Right cardiac atrium (tissue), 5 donors: Measurements from ENCODE around the gene NLRP12. TPM values are rescaled to one million over a fixed set of nuclear protein-coding genes. Genes with fewer than 3 reads are reported as not detected.
"Not testable (repeated sequence)": the region's sequence is repeated elsewhere in the genome, so short reads cannot be mapped to it uniquely, and the experiment has no call there.

ENCODE experiments used
- ATAC-seq, 2 donors: fragments of 200-7000 bp; cut with Tn5 transposase; one replicate each; pipeline versions ENCODE4 v1.8.0 to v1.9.1; 2020; ENCODE audit warnings: moderate library complexity in 2 of 2, mild to moderate bottlenecking in 1 of 2
- DNase-seq, 3 donors: peaks; one replicate each; pipeline ENCODE4 v3.0.0-alpha.2; 2020
- H3K27ac ChIP-seq: one replicate; pipeline ENCODE4 v1.5.1; 2013; ENCODE audit warnings: mild to moderate bottlenecking, low read length, control low read depth, moderate library complexity
- H3K27me3 ChIP-seq: one replicate; pipeline ENCODE4 v1.6.1; 2013; ENCODE audit not compliant: control insufficient read depth, insufficient read depth
- H3K4me1 ChIP-seq: one replicate; pipeline ENCODE4 v1.6.1; 2013; ENCODE audit warnings: low read length; ENCODE audit not compliant: control insufficient read depth, insufficient read depth
- H3K4me3 ChIP-seq: one replicate; pipeline ENCODE4 v1.5.1; 2013; ENCODE audit warnings: low read length, control low read depth
- H3K9me3 ChIP-seq: one replicate; pipeline ENCODE4 v1.6.1; 2013; ENCODE audit warnings: low read length; ENCODE audit not compliant: control insufficient read depth
- WGBS: extraction: QIAGEN DNeasy Blood & Tissue Kit; methylation state at CpG from one replicate; pipeline ENCODE4 v1.1.7; 2013; 5-methylcytosine and 5-hydroxymethylcytosine counted together
- intact Hi-C, 4 donors: fragments of 100-400 bp; cut with DNase I; formaldehyde crosslinking; loops; one replicate each; pipeline versions ENCODE4 v1.11.0 to v1.14.0; 2022 to 2023
- polyA plus RNA-seq: library from polyadenylated mRNA; stranded (reverse); fragments of 200-250 nt; gene quantifications from one replicate; pipeline ENCODE4 v1.2.3, GENCODE V29; 2013
- total RNA-seq, 4 donors: library from RNA; stranded (reverse); fragmentation: NEBNext Ultra II Directional; extraction: Animal tissue kit (Norgen Biotek cat#: 25700); gene quantifications; one replicate each; pipeline ENCODE4 v1.2.1, GENCODE V29; 2021
- donor health status: healthy with polysubstance abuse.
- donor health status: DM: no; HTN: yes; CAD: no.
- donor health status: DM: no; HTN: no; CAD: no.
- donor health status: DM: no; HTN: yes; CAD: no; lungs with severe emphysema.
- donor health status: DM: yes; HTN: yes; CAD: no.

The NLRP12 gene
- total and polyA plus RNA-seq, 5 donors: 0.20 to 0.71 (median 0.56) TPM

GRCh38 chr19:53808710-53809125 lies 15.4 kb downstream of the NLRP12 start:
- Histone ChIP-seq H3K27ac (no peak overlapping the region), H3K27me3 (no peaks in the 10 kb centered on the region), H3K4me3 (no peak overlapping the region), H3K9me3 (no peaks in the 10 kb centered on the region), H3K4me1 (no peaks in the 10 kb centered on the region)
- intact Hi-C loops: loop anchor here in 1 of 4 donors (10.0 kb wide), 1 partner anchor 216 kb away; no protein-coding TSS in a partner anchor
- 24% methylated on average over 5 of the region's 5 CpGs for WGBS
- DNase-seq (no peak), ATAC-seq (peak in 1 of 2 donors; percentile 53)

GRCh38 chr19:53801257-53801656 lies 22.9 kb downstream of the NLRP12 start:
- Histone ChIP-seq H3K9me3 (no peaks in the 10 kb centered on the region), H3K27ac (no peak overlapping the region), H3K4me1 (no peaks in the 10 kb centered on the region), H3K4me3 (no peak overlapping the region), H3K27me3 (no peaks in the 10 kb centered on the region)
- WGBS: 89% methylated on average over 9 of the region's 9 CpGs
- ATAC-seq: no peak
- intact Hi-C loops: loop anchor here in 1 of 4 donors (10.0 kb wide), 1 partner anchor 224 kb away; no protein-coding TSS in a partner anchor
- no peak for DNase-seq

GRCh38 chr19:53795019-53795418 lies 29.1 kb downstream of the NLRP12 start:
- no peak for DNase-seq
- intact Hi-C loops: loop anchor here in 2 of 4 donors (10.0 kb wide), 1 partner anchor 230 kb away; no protein-coding TSS in a partner anchor
- no peak overlapping the region for H3K27ac ChIP-seq
- H3K4me3 ChIP-seq: no peak overlapping the region
- ATAC-seq: no peak
- no peaks in the 10 kb centered on the region for H3K27me3 ChIP-seq
- H3K9me3 ChIP-seq: no peaks in the 10 kb centered on the region
- no peaks in the 10 kb centered on the region for H3K4me1 ChIP-seq
- 80% methylated on average over 4 of the region's 4 CpGs for WGBS

- no peaks in the 10 kb centered on the region for H3K4me1 ChIP-seq
- WGBS: 14% methylated on average over 10 of the region's 10 CpGs
- H3K9me3 ChIP-seq: no peaks in the 10 kb centered on the region
- H3K4me3 ChIP-seq: no peak overlapping the region
- intact Hi-C loops: loop anchor here in 2 of 4 donors (10.0 kb wide), 1 partner anchor 232 kb away; no protein-coding TSS in a partner anchor
- no peaks in the 10 kb centered on the region for H3K27me3 ChIP-seq
- DNase-seq (peak; percentile 85 to 92 (median 90)), ATAC-seq (peak; percentile 95 to 98)
- H3K27ac ChIP-seq: no peak overlapping the region
Measured at GRCh38 chr19:53792721-53793433, 31.2 kb downstream of the NLRP12 start.

GRCh38 chr19:53789708-53790678 lies 34.1 kb downstream of the NLRP12 start:
- intact Hi-C loops: loop anchor here in 2 of 4 donors (10.0 kb wide), 1 partner anchor 235 kb away; no protein-coding TSS in a partner anchor
- DNase-seq (no peak), ATAC-seq (no peak)
- Histone ChIP-seq H3K4me3 (no peak overlapping the region), H3K4me1 (no peaks in the 10 kb centered on the region), H3K27ac (no peak overlapping the region), H3K27me3 (no peaks in the 10 kb centered on the region), H3K9me3 (no peaks in the 10 kb centered on the region)
- 84% methylated on average over 21 of the region's 21 CpGs for WGBS

GRCh38 chr19:53787266-53787665 lies 36.8 kb downstream of the NLRP12 start:
- Histone ChIP-seq H3K27me3 (no peaks in the 10 kb centered on the region), H3K4me3 (no peak overlapping the region), H3K4me1 (no peaks in the 10 kb centered on the region), H3K27ac (no peak overlapping the region), H3K9me3 (no peaks in the 10 kb centered on the region)
- ATAC-seq (no peak), DNase-seq (no peak)
- intact Hi-C loops: no loop called here
- 83% methylated on average over 15 of the region's 15 CpGs for WGBS

- Histone ChIP-seq H3K27me3 (no peaks in the 10 kb centered on the region), H3K4me1 (no peaks in the 10 kb centered on the region), H3K27ac (no peak overlapping the region), H3K9me3 (no peaks in the 10 kb centered on the region), H3K4me3 (no peak overlapping the region)
- DNase-seq: no peak
- no peak for ATAC-seq
- 91% methylated on average over 7 of the region's 7 CpGs for WGBS
- intact Hi-C loops: no loop called here
Measured at GRCh38 chr19:53786744-53787143, 37.4 kb downstream of the NLRP12 start.

GRCh38 chr19:53785196-53785889 lies 38.8 kb downstream of the NLRP12 start:
- no peaks in the 10 kb centered on the region for H3K9me3 ChIP-seq
- intact Hi-C loops: no loop called here
- no peaks in the 10 kb centered on the region for H3K4me1 ChIP-seq
- no peak for DNase-seq
- 51% methylated on average over 11 of the region's 11 CpGs for WGBS
- no peak overlapping the region for H3K27ac ChIP-seq
- H3K27me3 ChIP-seq: no peaks in the 10 kb centered on the region
- ATAC-seq: no peak
- no peak overlapping the region for H3K4me3 ChIP-seq

- DNase-seq (no peak), ATAC-seq (no peak)
- no peak overlapping the region for H3K27ac ChIP-seq
- intact Hi-C loops: no loop called here
- H3K9me3 ChIP-seq: no peaks in the 10 kb centered on the region
- 49% methylated on average over 4 of the region's 4 CpGs for WGBS
- no peak overlapping the region for H3K4me3 ChIP-seq
- H3K27me3 ChIP-seq: no peaks in the 10 kb centered on the region
- H3K4me1 ChIP-seq: no peaks in the 10 kb centered on the region
Measured at GRCh38 chr19:53782698-53783097, 41.4 kb downstream of the NLRP12 start.

GRCh38 chr19:53781332-53781731 lies 42.8 kb downstream of the NLRP12 start:
- H3K27me3 ChIP-seq, H3K9me3 ChIP-seq, H3K27ac ChIP-seq, H3K4me1 ChIP-seq, DNase-seq, ATAC-seq, intact Hi-C loops, H3K4me3 ChIP-seq: not testable (repeated sequence)
- WGBS: 80% methylated on average over 8 of the region's 8 CpGs
